ENCODE measurements around the gene DMBX1. TPM values are rescaled to one million over a fixed set of nuclear protein-coding genes. Genes with fewer than 3 reads are reported as not detected.

DMBX1 gene
- total RNA-seq, 1 experiment from 2014 or later: 2.3 TPM

DNA sequence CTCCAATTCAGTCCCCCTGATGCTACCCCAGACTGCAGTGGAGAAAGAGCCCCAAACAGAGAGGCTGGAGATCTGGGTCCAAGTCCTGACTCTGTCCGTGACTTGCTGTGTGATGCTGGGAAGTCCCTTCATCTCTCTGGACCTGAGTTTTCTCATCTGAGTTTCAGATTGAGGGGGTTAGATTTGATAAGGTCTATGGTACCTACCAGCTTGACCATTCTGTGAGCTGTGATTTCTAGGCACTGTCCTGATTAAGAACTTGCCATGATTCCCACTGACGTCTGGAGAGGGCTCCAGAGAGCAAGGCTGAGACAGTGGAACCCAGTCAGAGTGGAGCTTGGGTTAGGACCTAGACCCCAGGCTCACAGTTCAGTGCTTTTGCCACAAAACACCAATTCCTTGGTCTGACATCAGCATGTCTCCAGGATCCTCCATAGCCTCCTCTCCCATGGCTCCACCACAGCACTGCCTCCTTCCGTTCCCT lies 43.8 kb upstream of the DMBX1 start:
- H4K5ac ChIP-seq (ENCODE audit: insufficient read length, low read depth, low read length): no peak overlapping the region
- TF ChIP-seq, protein P1, sequence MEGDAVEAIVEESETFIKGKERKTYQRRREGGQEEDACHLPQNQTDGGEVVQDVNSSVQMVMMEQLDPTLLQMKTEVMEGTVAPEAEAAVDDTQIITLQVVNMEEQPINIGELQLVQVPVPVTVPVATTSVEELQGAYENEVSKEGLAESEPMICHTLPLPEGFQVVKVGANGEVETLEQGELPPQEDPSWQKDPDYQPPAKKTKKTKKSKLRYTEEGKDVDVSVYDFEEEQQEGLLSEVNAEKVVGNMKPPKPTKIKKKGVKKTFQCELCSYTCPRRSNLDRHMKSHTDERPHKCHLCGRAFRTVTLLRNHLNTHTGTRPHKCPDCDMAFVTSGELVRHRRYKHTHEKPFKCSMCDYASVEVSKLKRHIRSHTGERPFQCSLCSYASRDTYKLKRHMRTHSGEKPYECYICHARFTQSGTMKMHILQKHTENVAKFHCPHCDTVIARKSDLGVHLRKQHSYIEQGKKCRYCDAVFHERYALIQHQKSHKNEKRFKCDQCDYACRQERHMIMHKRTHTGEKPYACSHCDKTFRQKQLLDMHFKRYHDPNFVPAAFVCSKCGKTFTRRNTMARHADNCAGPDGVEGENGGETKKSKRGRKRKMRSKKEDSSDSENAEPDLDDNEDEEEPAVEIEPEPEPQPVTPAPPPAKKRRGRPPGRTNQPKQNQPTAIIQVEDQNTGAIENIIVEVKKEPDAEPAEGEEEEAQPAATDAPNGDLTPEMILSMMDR (conservative IDR thresholded peaks at IDR 0.05): 0 out of 3 replicates have a peak, but pooled peaks have one; percentile 27
- no peak overlapping the region for H2BK20ac ChIP-seq (ENCODE audit: low read depth, low read length, poor library complexity, severe bottlenecking)
- H3K79me1 ChIP-seq (ENCODE audit: insufficient read depth, low read depth, low read length, poor library complexity, severe bottlenecking): no peaks in the 10 kb centered on the region
- H3K18ac ChIP-seq (ENCODE audit: insufficient read length, low read depth, low read length): no peak overlapping the region
- H3K9me3 Mint-ChIP-seq: no peaks in the 10 kb centered on the region; a peak in 2 of 5 replicates
- no peak overlapping the region for H2BK12ac ChIP-seq (ENCODE audit: insufficient read length, low read depth, low read length)
- no peak overlapping the region for H3T11ph ChIP-seq (ENCODE audit: low read length)
- no peak overlapping the region for H3K23ac ChIP-seq (ENCODE audit: insufficient read length, low read depth, low read length)
- H3K4me2 ChIP-seq (ENCODE audit: insufficient read depth, insufficient read length, low read length): no peak overlapping the region
- H3K36me3 Mint-ChIP-seq (ENCODE audit: insufficient read depth in 1 of 3, low read depth in 3 of 3): no peaks in the 10 kb centered on the region
- H3K9ac ChIP-seq (ENCODE audit: extremely low read depth, insufficient read length, low read length): no peak overlapping the region
- no peak overlapping the region for H3K14ac ChIP-seq (ENCODE audit: insufficient read depth, low read length)
- no peak overlapping the region for H2AFZ ChIP-seq (ENCODE audit: low read length)
- H4K20me1 ChIP-seq (ENCODE audit: control insufficient read depth, insufficient read depth, insufficient read length): no peaks in the 10 kb centered on the region
- no CpG with 5 or more reads among the region's 3 CpGs for WGBS (ENCODE audit: extremely low coverage, insufficient read length, low lambda C conversion rate)
- peaks cover 35% of the 10 kb centered on the region for H3K27me3 ChIP-seq (ENCODE audit: insufficient read depth, low read length)
- H3K9me3 ChIP-seq (ENCODE audit: control insufficient read depth, low read depth, low read length): no peaks in the 10 kb centered on the region
- H2AK5ac ChIP-seq (ENCODE audit: insufficient read length, low read length): no peak overlapping the region
- H2BK15ac ChIP-seq (ENCODE audit: low read depth, low read length): no peak overlapping the region
- H3K27ac Mint-ChIP-seq: no peak overlapping the region; a peak in 1 of 7 replicates
- peaks cover 36 to 47% of the 10 kb centered on the region in 2 experiments for H3K4me1 Mint-ChIP-seq
- no peak overlapping the region for H2BK5ac ChIP-seq (ENCODE audit: insufficient read length, low read length)
- H4K91ac ChIP-seq (ENCODE audit: insufficient read length, low read depth, low read length): no peak overlapping the region
- peaks cover 14% of the 10 kb centered on the region; the same call in 1 of the 2 replicates for H3K4me1 ChIP-seq (ENCODE audit: insufficient read depth, low read length)
- H2BK120ac ChIP-seq (ENCODE audit: low read depth, low read length, poor library complexity, severe bottlenecking): no peak overlapping the region
- peaks cover 12% of the 10 kb centered on the region for H3K23me2 ChIP-seq (ENCODE audit: insufficient read length, low read depth, low read length, poor library complexity, severe bottlenecking)
- no peak overlapping the region for H4K8ac ChIP-seq (replicated peaks; ENCODE audit: insufficient read length, low read depth, low read length)
- H3K79me2 ChIP-seq (ENCODE audit: insufficient read depth, low read length): no peaks in the 10 kb centered on the region
- no peak overlapping the region for H3K56ac ChIP-seq (ENCODE audit: insufficient read length, low read depth, low read length)
- no peak overlapping the region for H3K4me3 Mint-ChIP-seq
- DNase-seq: no peak
- peaks cover 77% of the 10 kb centered on the region for H3K27me3 Mint-ChIP-seq (ENCODE audit: low read depth)
- no peak overlapping the region for H3K27ac ChIP-seq (ENCODE audit: insufficient read length, low read depth, low read length)
- H3K4ac ChIP-seq (ENCODE audit: low read depth, low read length): no peak overlapping the region
